Osteoblast (primary cell): Measurements from ENCODE around the gene MOB2. TPM values are rescaled to one million over a fixed set of nuclear protein-coding genes. Genes with fewer than 3 reads are reported as not detected.
A peak's percentile ranks its signal among the peaks of the same experiment; 100 is the strongest.

Experiments used
- DNase-seq: peaks from one replicate; pipeline ENCODE4 v3.0.0; 2011; ENCODE audit warnings: low spot score, mixed read lengths; ENCODE audit not compliant: insufficient read length; ENCODE audit errors: missing footprints
- H2AFZ ChIP-seq: 2 replicates; pipeline ENCODE4 v1.6.0; 2011; ENCODE audit warnings: mild to moderate bottlenecking, low read length
- H3K27ac ChIP-seq: 2 replicates; pipeline ENCODE4 v1.5.1; 2011; ENCODE audit warnings: mild to moderate bottlenecking, low read depth, low read length, moderate library complexity
- H3K27me3 ChIP-seq: 2 replicates; pipeline ENCODE4 v1.6.0; 2012; ENCODE audit warnings: mild to moderate bottlenecking, control low read depth, inconsistent platforms, low read length, moderate library complexity; ENCODE audit not compliant: insufficient read depth
- H3K36me3 ChIP-seq: 2 replicates; pipeline ENCODE4 v1.5.1; 2011; ENCODE audit warnings: mild to moderate bottlenecking, low read length, control low read depth, moderate library complexity; ENCODE audit not compliant: insufficient read depth
- H3K4me1 ChIP-seq: 2 replicates; pipeline ENCODE4 v1.5.1; 2011; ENCODE audit warnings: mild to moderate bottlenecking, low read length, control low read depth, moderate library complexity; ENCODE audit not compliant: insufficient read depth
- H3K4me2 ChIP-seq: 2 replicates; pipeline ENCODE4 v1.6.0; 2011; ENCODE audit warnings: mild to moderate bottlenecking, low read length; ENCODE audit not compliant: insufficient read depth
- H3K4me3 ChIP-seq: fragments of 200-600 bp; sonication (generic); 3 replicates; pipeline ENCODE4 v1.5.1; 2012; ENCODE audit warnings: mild to moderate bottlenecking, low read length, inconsistent platforms; ENCODE audit not compliant: insufficient read depth
- H3K79me2 ChIP-seq: 2 replicates; pipeline ENCODE4 v1.6.0; 2012; ENCODE audit warnings: mild to moderate bottlenecking, low read length, control low read depth, inconsistent platforms; ENCODE audit not compliant: insufficient read depth
- H3K9me3 ChIP-seq: 2 replicates; pipeline ENCODE4 v1.5.1; 2011; ENCODE audit warnings: low read depth, low read length, control low read depth
- H4K20me1 ChIP-seq: 2 replicates; pipeline ENCODE4 v1.6.0; 2012; ENCODE audit warnings: mild to moderate bottlenecking, low read length, control low read depth; ENCODE audit not compliant: insufficient read depth
- total RNA-seq: library from RNA; depleted of rRNA; stranded (reverse); fragments of >200 nt; gene quantifications from 2 replicates; pipeline ENCODE4 v1.2.3, GENCODE V29; 2012
- TF ChIP-seq, protein P1 (sequence below): IDR thresholded peaks from 2 replicates; pipeline ENCODE4 v1.5.1; 2011; ENCODE audit warnings: mild to moderate bottlenecking, low read depth, low read length, moderate library complexity; ENCODE audit errors: extremely low read depth

Gene MOB2
- total RNA-seq, 1 donor, result 28.2 TPM

DNA sequence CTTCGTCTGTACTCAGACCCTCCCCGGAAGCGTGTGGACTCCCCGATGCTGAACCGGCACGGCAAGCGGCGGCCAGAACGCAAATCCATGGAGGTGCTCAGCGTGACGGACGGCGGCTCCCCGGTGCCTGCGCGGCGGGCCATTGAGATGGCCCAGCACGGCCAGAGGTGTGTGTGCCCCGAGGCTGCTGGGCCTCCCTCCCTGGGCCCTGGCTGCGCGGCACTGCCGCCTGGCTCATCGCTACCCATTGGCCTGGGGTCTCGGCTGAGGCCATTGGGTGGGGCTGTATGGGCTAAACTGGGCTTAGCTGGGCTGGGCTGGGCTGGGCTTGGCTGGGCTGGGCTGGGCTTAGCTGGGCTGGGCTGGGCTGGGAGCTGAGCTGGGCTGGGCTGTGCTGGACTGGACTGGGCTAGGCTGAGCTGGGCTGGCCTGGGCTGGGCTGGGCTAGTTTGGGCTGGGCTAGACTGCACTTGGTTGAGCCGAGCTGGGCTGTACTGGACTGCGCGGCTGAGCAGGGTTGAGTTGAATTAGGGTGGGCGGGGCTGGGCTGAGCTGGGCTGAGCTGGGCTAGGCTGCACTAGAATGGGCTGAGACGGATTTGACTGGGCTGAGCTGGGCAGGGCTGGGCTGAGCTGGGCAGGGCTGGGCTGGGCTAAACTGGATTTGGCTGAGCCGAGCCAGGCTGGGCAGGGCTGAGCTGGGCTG lies 40.7 kb downstream of the MOB2 start:
- Histone ChIP-seq H3K27me3 (no peaks in the 10 kb centered on the region), H3K79me2 (no peaks in the 10 kb centered on the region), H3K9me3 (no peaks in the 10 kb centered on the region), H3K36me3 (no peaks in the 10 kb centered on the region), H2AFZ (no peak overlapping the region), H3K4me3 (no peak overlapping the region), H3K27ac (no peak overlapping the region), H3K4me2 (no peak overlapping the region), H4K20me1 (no peaks in the 10 kb centered on the region), H3K4me1 (no peaks in the 10 kb centered on the region)
- TF ChIP-seq, protein P1, sequence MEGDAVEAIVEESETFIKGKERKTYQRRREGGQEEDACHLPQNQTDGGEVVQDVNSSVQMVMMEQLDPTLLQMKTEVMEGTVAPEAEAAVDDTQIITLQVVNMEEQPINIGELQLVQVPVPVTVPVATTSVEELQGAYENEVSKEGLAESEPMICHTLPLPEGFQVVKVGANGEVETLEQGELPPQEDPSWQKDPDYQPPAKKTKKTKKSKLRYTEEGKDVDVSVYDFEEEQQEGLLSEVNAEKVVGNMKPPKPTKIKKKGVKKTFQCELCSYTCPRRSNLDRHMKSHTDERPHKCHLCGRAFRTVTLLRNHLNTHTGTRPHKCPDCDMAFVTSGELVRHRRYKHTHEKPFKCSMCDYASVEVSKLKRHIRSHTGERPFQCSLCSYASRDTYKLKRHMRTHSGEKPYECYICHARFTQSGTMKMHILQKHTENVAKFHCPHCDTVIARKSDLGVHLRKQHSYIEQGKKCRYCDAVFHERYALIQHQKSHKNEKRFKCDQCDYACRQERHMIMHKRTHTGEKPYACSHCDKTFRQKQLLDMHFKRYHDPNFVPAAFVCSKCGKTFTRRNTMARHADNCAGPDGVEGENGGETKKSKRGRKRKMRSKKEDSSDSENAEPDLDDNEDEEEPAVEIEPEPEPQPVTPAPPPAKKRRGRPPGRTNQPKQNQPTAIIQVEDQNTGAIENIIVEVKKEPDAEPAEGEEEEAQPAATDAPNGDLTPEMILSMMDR, result no peak
- DNase-seq, result no peak

DNA sequence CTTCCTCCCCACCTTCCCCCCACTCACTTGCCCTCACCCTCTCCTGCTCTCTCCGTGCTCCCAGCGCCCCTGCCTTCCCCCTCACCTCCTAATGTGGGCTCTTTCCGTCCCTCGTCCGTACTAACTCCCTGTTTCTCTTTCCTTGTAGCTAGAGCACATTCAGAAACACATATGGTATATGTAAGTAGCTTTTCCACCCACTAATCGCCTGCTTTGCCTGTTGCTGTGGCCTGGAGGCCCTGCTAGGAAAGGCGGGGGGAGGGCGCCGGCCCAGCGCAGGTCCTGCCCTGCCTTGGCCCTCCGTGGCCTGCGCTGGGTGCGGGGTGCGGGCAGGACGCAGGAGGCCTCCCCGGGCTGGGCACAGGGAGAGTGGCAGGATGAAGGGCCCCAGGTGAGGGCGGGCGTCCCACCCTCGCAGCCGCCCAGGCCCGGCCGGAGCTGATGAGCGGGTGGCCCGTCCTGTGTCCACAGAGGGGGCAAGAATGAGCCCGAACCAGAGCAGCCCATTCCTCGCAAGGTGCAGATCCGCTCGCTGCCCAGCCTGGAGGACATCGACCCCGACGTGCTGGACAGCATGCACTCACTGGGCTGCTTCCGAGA lies 41.7 kb downstream of the MOB2 start:
- no peaks in the 10 kb centered on the region for H3K27me3 ChIP-seq
- DNase-seq, result no peak
- H3K4me3 ChIP-seq, result no peak overlapping the region
- no peak overlapping the region for H3K4me2 ChIP-seq
- TF ChIP-seq, protein P1, result no peak
- no peak overlapping the region for H3K27ac ChIP-seq
- no peaks in the 10 kb centered on the region for H3K4me1 ChIP-seq
- H2AFZ ChIP-seq, result no peak overlapping the region
- H3K36me3 ChIP-seq, result no peaks in the 10 kb centered on the region
- H4K20me1 ChIP-seq, result no peaks in the 10 kb centered on the region
- H3K79me2 ChIP-seq, result no peaks in the 10 kb centered on the region
- H3K9me3 ChIP-seq, result no peaks in the 10 kb centered on the region

DNA sequence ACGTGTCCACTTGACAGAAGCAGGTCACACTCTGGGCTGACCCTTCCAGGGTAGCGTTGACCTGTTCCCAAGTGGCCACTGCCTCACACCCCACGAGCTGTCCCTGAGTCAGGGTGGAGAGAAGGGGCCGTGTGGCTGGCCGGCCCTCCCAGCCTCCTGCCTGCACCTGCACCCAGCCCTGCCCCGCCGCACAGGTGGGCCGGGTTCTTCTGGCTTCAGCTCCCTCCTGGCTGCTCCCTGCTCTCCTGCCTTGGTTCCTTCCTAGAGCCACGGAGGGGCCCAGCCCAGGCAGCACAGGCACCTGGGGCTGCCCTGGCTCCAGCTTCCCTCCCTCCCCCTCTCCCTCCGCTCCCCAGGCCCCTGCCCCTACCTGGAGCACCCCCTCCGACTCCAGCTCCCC lies 42.3 kb downstream of the MOB2 start:
- H3K79me2 ChIP-seq, result no peaks in the 10 kb centered on the region
- H3K4me1 ChIP-seq, result no peaks in the 10 kb centered on the region
- H3K27ac ChIP-seq, result no peak overlapping the region
- TF ChIP-seq, protein P1, result no peak
- no peak overlapping the region for H2AFZ ChIP-seq
- H3K36me3 ChIP-seq, result no peaks in the 10 kb centered on the region
- H3K4me3 ChIP-seq, result no peak overlapping the region
- no peak for DNase-seq
- no peaks in the 10 kb centered on the region for H3K27me3 ChIP-seq
- no peaks in the 10 kb centered on the region for H3K9me3 ChIP-seq
- no peaks in the 10 kb centered on the region for H4K20me1 ChIP-seq
- H3K4me2 ChIP-seq, result no peak overlapping the region

DNA sequence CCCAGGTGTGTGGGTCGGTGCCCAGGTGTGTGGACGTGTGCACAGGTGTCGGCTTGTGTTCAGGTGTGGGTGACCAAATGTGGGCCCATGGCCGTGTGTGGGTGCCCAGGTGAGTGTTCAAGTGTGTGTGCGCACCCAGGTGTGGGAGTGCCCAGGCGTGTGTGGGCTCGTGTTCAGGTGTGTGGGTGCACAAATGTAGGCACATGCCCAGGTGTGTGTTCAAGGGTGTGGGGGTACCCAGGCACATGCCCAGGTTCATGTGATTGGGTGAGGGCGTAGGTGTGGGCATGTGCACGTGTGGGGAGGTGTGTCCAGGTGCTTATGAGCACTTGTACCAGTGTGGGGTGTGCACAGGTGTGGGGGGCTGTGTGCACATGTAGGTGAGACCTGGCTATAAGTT lies 42.8 kb downstream of the MOB2 start:
- no peaks in the 10 kb centered on the region for H3K79me2 ChIP-seq
- TF ChIP-seq, protein P1, result no peak
- H3K27ac ChIP-seq, result no peak overlapping the region
- no peak overlapping the region for H2AFZ ChIP-seq
- peak; percentile 82 for DNase-seq
- H3K36me3 ChIP-seq, result no peaks in the 10 kb centered on the region
- no peaks in the 10 kb centered on the region for H3K27me3 ChIP-seq
- no peaks in the 10 kb centered on the region for H4K20me1 ChIP-seq
- H3K4me2 ChIP-seq, result no peak overlapping the region
- H3K9me3 ChIP-seq, result no peaks in the 10 kb centered on the region
- no peaks in the 10 kb centered on the region for H3K4me1 ChIP-seq
- H3K4me3 ChIP-seq, result no peak overlapping the region
